GM18870 (cell line): ENCODE measurements around the gene LRCH1.

ENCODE experiments used
- ATAC-seq: cut with Tn5 transposase; IDR thresholded peaks from one replicate; pipeline ENCODE4 v1.9.1; 2021; ENCODE audit warnings: moderate library complexity; ENCODE audit not compliant: unreplicated experiment

LRCH1 gene

DNA sequence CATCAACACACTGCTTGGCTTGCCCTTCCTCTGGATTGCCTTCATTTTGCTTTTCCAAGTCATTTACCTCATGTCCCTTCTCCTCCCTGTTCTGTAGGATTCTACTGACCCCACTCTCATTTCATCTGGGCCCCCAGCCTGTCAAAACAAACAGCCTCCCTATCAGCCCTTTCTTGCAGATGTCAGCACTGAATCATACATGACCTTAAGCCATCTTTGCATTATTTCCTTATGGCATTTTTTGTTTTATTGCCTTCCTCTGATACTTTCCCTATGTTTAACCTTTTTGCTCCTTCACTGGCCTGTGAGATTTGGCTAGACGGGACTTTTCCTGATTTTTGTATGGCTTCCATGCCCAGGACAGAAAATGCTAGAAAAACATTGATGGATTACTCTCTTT, 8.7 kb downstream of the LRCH1 start:
- no peak for ATAC-seq

DNA sequence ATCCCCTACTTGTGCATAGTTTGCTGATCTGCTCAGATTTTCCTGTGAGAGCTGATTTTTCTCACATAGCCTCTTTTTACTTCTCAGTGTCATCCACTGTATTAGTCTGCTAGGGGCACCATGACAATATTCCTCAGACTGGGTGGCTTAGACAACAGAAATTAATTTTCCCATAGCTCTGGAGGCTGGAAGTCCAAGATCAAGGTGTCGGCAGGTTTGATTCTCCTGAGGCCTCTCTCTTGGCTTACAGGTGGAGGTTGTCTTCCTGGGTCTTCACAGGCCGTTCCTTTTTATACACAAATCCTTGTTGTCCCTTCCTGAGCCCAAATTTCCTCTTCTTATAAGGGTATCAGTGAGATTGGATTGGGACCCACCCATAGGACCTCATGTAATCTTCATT, 9.2 kb downstream of the LRCH1 start:
- ATAC-seq = no peak

DNA sequence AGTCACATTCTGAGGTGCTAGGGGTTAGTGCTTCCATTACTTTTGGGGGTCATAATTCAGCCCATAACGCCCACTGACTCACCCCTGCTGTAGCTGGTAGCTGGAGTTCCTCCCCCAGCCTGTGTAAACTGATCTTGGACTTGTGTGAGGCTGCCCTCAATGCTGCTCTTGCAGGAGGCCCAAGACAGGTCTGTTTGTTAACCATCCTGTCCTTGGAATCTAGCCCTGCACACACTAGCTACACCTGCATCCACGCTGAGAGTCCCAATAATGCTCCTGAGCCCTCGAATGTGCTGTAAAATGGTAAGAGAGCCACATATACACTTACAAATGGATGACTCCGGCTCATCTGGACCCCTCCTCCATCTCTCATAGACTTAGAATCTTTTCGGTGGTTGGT, 9.6 kb downstream of the LRCH1 start:
- ATAC-seq = no peak

DNA sequence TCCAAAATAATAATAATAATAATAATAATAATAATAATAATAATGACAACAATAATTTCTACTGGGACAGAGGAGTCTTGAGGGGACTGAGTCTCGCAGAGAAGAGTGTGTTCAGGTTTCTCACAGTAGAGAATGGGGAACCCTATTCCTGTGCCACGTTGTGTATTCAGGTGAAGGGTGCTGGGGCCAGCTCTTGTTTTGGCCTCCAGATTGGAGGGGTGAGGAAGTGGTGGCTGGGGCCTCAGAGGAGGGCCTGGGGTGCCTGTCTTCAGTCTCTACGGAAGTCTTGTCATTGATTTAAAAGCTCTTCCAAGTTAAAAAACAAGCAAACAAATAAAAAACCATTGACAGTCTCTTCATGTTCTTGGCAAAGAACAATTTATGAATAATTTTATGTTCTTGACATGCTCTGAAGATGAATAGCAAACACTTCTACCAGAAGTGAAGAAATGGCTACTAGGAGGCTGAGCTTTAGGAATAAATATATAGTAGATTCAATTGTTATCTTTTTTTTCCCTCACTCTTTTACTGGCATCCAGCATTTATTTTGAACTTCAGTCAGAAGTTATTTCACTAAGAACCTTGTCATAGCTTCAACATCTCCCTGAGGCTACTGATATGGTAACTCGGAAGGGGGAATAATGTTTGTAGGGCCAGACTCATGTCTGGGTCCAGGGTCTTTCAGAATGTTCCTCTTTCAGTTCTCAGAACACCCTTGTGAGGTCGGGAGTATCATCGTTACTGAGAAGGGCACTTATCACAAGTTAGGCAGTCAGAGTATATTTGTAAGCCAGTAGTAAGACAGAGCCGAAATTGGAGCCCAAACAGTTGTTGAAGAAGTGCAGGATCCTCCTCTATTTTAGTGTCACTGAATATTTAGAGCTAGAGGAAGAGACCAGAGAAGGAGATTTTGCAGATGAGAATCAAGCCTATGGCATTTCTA, 13.1 kb downstream of the LRCH1 start:
- ATAC-seq = no peak

DNA sequence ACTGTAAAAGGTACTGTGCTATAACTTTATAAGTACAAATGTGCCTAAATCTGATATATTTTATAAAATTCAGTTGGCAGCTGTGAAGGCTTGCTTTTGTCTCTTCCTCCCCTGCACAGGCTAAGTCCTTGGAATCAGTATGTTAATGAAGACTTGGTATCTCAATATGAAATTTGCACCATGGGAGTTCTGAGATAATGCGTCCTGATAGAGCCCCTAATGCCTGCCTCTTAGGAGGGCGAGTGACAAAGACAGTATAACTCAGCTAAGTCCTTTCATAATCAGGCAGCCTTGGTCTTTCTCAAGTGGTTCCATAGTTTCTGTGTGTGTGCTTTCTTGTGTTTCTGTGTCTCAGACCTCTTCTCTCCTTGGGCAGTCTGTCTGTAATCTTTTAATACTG, 14.7 kb downstream of the LRCH1 start:
- no peak for ATAC-seq

DNA sequence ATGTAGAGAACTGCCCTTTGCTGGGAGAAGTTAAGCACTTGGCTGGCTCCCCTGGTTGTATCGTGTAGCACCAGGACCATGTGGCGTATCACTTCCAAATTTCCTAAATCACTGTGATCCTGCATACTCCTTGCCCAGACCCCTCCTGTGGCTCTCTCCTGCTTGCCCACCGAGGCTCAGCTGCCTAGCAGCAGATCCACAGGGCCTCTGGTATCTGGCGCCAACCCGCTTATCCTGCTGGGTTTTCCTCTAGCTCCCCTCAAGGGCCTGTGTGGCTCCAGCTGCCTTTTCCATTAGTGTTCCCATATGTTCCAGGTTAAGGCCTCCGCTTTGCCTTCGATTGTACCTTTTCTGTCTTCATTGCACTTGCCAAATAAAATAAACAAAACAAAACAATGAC, 16.5 kb downstream of the LRCH1 start:
- no peak for ATAC-seq

DNA sequence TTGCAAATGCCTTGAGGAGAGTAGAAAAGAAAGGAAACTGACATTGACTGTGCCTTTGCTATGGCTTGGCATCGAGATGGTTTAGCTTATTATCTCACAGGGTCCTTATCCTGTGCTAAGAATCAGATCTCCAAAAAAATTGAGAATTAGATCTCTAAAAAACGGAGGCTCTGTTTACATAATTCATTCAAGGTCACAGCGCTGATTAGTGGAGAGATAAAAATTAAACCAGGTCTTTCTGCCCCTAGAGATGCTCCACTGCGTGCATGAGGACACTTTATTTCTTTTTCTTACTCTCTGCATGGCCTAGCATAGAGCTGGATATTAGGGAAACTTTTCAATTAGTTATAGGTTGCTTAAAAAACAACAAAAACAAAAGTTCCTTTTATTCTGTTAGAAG, 17.3 kb downstream of the LRCH1 start:
- ATAC-seq = no peak

DNA sequence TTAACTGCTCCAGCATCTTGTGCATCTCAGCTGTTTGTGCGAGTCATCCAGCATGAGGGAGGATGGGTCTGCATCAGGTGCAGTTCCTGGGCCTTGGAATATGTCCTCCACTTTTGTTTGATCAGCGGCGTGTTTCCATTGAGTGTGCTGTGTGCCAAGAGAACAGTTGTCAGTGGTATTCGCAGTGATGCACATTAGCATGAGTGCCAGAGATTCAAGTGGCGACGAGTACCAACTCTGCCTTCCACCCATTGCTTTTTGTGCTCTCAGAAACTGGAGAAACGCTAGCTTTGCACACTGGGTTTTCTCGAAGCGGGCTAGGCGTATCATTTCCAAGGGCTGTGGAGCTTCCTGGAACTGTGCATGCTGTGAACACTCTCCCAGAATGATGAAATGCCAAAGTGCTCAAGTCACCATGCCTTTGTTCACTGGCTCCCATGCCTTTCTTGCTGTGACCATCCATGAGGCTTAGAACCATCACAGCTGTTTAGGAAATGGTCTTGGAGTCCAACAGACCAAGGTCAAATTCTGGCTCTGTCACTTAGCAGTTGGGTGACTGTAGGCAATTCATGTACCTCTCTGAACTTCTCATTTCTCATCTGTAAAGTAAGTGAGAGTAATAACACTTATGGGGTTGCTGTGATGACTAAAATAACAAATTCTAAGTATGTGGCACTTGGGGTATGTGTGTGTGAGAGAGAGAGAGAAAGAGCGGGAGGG, 18.4 kb downstream of the LRCH1 start:
- ATAC-seq = peak; percentile 71

DNA sequence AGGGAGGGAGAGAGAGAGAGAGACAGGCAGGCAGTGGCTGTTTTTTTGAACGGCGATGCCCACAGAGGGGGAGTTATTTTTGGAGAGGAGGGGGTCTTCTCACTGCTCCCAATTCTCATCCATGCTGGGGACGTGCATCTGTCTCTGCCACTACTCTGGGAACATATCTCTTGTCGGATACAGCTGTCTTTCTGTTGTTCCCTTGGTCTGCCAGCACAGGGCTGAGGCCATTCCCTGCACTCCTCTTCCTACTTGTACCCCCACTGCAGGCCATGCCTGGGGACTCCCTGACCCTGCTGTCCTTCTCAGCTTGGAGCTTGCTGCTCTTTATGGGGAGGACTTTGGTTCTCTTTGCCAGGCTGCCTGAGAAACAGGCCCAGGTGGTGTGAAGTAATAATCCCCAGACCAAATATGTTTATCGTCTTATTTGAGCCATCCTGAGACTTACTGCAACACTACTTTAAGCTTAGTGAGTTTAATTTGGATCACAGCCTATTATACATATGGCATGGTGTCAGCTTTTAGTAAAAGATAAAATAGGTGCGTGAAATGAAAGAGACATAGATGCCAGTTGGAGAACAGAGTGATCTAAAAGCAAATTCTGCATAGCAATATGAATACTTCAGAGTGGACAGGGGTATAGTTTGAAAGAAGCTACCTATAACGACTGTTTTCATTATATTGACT, 19.1 kb downstream of the LRCH1 start:
- no peak for ATAC-seq

DNA sequence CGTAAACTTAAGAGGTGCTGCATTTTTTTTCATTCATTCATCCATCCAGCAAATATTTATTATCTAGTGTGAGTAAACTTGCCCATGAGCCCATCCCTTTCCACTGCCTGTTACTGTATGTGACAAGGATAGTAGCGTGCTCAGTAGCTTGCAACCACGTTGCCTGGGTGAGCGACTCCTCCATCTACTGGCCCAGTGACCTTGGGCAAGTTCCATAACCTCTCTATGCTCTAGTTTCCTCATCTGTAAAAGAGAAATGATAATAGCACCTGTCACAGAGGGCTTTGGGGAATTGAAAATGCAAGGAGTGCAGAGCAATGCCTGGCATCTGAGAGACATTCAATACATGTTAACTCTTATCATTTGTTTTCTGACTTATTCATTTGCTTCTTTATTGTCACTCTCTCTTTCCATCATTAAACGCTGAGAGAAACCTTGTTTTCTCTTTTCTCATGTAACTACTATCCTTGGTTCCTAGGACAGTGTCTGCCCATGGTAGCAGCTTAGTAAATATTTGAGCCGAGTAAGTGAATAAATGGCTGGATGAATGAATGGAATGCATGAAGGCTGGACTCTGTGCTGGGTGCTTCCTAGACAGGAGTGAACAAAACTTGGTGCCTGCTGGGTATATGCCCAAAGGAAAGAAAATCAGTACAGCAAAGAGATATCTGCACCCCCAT, 19.9 kb downstream of the LRCH1 start:
- no peak for ATAC-seq

DNA sequence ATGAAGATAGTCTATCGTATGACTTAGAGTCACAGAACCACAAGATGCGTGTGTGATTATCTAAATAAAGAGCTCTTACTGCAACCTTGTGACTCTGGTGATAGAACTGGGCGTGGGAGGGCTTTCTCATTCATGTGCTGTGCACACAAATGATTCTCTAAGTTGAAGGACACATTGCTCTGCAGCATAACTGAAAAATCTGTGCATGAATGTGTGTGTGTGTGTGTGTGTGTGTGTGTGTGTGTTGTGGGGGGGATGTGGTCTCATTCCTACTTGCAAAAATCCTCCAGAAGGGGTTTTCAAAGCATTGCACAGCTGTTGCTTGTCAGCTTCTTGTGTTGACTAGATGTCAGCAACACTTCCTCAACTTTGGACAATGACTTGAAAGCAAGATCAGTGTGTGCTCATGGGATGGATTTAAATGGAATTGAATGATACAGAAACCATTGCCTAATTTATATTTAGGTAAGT, 22.4 kb downstream of the LRCH1 start:
- ATAC-seq = no peak

DNA sequence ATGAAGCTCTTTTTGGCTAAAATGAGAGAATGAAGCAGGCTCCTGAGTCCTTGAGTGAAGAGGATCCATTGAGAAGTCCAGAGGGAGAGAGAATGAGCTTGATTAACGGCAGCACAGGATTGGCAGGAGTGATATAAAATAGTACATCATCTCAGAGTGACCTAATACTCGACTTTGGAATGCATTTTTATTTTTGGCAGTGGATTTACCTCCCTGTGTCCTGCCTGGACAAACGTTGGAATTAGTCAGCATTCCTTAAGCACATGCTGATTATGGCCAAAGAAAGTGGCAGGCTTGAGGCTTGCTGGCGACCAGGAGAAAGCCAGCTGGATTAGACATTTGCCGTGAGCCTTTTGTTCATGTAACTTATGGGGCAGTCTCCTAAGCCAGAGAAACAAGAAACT, 22.9 kb downstream of the LRCH1 start:
- no peak for ATAC-seq

DNA sequence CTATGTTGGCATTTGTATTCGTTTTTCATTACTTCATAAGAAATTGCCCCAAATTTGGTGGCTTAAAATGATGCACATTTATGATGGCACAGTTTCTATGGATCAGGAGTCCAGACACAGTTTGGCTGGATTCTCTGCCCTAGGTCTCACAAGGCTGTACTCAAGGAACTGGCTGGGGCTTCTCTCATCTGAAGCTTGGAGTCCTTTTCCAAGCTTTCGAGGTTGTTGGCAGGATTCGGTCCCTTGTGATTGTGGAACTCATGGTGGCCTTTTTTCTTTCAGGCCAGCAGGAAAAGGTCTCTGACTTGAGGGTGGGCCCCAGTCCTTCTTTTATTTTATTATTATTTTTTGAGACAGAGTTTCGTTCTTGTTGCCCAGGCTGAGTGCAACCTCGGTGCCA, 23.8 kb downstream of the LRCH1 start:
- ATAC-seq = no peak

DNA sequence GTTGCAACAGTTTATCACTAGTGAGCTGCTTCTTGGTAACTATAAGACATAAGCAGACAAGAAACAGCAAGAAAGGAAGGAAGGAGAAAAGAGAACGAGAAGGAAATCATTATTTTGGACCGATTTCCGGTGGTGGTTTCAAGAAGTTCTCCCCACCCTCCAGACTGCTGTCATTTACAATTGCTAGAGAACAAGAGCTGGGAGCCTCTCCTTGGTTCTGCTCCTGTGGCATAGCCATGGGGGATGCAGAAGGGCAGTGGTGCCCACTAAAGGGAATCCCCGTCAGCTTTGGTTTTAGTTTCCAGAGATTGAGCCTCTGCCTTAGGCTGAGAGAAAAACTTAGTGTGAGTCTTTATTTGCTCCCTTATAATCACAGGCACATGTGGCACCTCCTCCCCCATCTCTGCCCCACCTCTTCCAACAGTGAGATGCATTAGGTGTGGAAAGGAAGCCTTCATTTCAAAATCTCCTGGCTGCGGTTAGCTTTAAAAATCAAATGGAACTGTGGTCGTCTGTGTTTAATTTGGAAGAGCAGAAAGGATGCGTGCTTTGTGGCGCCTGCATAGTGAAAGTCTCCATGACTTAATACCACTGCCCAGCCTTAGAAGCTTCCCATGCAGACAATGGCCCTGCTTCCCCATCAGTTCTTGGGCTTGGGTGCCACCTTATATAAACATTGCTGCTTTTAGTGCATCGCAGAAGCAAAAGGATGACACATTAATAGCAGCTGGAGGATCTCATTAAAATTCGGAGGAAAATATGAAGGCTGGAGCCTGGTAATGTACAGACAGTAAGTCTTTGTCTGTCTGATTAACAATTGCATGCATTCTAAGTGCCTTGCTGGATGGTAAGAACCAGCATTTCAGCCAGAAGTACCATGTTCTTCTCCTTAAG, 25.0 kb downstream of the LRCH1 start:
- ATAC-seq = peak; percentile 4

DNA sequence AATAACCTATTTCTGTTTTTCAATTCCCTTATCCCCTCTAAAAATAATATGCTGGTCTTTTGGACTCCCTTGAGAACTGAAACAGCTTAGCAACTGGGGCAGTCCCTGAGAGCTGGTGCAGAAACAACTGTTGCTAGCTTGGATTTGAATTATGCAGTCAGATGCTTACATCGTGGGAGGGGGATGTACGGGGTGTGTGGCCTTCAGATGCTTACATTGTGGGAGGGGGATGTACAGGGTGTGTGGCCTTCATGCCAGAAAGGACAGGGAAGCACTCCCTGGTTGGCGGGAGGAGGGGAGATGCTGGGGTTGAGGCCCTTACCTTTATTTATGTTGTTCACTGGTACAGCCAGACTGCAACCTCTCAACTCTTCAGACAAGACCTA, 25.6 kb downstream of the LRCH1 start:
- ATAC-seq = peak; percentile 35

DNA sequence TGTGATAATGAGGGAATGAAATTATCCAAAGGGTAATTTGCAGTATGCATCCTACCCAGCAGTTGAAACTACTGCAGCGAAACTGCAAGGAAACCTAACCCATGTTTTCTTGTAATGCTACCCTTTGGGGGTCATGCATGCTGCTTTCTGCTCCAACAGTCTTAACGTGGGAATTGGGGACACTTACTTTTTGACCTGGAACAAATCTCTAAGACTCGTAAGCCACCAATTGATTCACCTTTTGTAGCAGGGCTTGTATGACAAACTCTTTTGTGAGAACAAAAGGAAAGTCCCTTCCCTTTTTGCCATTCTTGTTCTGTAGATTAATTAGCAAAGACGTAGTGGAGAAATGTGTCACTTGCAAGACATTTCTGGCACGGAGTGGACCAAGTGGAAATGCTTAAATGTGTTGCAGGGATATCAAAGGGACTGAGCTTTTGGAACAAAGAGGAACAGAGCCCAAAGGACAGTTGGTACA, 27.4 kb downstream of the LRCH1 start:
- no peak for ATAC-seq

DNA sequence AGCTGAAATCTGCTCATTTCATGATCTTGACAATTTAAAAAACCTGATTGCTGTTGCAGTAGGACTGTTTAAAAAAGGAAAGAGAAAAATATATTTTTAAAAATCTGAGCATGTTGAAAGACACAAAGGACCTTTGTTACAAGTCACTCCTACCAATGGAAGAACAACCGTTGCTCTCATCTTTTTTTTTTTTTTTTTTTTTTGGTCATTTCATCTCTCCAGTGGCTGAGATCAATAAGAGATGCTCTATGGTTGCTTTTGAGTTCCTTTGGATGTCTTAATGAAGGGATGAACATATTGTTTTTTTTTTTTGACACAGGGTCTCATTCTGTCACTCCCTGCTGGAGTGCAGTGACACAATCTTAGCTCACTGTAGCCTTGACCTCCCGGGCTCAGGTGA, 29.2 kb downstream of the LRCH1 start:
- ATAC-seq = no peak

DNA sequence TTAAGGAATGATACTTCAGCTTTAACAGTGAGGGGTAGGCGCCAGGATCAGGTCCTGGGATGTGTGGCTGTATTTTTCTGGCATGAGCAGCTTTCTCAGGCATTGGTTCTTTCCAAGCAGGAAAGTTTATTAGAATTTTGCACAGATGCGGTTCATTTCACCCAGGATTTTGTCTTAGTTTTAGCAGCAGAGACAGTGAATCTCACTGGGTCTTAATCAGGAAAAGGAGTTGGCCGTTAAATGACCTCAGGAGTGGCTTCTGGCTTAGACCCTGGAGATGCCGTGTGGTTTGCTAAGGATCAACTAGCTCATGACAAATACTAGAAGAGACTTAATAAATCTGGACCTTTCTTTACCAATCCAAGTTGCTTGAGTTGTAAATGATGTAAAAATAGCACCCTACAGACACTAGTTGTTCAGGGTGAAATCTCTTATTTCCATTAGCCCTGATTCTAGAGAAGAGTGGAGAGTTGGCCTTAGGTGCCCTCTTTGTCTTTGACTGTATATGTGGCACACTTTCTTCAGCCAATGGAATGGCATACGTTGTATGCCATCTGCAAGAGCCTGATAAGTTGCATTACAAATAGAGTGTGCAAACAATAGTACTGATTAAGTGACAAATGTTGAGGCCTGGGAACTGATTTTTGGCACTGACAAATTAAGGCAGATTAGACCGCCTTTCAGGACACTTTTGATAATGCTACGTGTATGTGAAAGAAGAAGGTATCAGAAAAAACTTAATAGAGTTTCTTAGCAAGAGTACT, 34.0 kb downstream of the LRCH1 start:
- no peak for ATAC-seq

DNA sequence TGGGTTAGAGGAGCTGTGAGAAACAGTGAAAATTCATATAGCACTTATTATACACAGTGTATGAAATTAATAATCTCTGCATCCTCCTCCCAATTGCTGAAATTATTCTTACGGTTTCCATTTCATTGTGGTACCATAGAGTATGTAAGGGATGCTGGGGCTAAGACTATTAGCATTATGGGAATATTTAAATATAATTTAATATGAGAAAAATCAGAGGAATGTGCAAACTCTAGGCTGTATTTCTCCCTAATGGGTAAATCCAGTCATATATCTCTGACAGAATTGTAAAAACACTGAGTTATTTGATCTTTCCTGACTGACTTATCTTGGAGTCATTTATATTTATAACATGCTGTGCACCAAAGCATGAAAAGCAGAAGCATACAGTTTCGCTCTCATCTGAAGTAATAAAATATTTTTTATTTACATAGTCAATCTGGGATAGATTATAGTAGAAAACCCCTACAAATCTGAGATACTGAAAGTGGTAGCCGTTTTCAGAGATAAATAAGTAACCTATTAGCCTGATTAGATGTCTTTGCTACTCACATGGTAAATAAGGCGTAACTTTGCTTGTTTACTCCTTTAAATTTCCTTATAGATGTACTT, 34.9 kb downstream of the LRCH1 start:
- peak; percentile 68 for ATAC-seq
